ENCODE results near the gene COL16A1. TPM values are rescaled to one million over a fixed set of nuclear protein-coding genes. Genes with fewer than 3 reads are reported as not detected.
A peak's percentile ranks its signal among the peaks of the same experiment; 100 is the strongest.

Gene COL16A1
- total RNA-seq, 1 experiment from 2014 or later: 10.3 TPM

DNA sequence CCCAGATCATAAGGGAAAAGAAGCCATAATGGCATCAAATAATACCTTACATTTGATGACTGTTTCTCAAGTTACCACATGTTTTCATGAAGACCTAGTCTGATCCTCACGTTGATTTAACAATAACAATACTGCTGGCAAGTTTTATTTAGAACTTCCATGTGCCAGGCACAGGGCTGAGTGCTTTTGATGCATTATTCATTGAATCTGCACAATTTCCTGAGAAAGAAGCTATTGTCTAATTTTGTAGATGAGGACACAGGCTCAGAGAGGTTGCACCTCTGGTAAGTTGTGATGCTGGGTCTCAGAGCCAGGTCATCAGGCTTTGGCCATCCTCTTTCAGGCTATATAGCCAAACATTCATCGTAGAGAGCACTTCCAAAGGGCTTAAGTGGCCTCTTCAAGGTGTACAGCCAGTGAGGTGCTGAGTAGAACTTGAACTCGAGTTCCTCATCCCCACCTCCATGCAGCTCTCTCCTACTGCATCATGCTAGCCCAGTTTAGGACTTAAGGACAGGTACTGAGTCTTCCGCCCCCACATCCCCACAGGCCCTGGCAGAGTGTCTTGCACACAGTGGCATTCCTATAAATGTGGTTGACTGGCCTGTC is 50.8 kb downstream of the COL16A1 start:
- Histone ChIP-seq H3K27me3 (ENCODE audit: control insufficient read depth, insufficient read depth, low read length) (no peaks in the 10 kb centered on the region; the same call in 1 of the 2 replicates), H3K36me3 (replicated peaks; ENCODE audit: control insufficient read depth, insufficient read depth, low read length) (no peaks in the 10 kb centered on the region), H3K4me3 (ENCODE audit: insufficient read depth, low read depth, low read length) (no peak overlapping the region)
- DNase-seq: no peak

DNA sequence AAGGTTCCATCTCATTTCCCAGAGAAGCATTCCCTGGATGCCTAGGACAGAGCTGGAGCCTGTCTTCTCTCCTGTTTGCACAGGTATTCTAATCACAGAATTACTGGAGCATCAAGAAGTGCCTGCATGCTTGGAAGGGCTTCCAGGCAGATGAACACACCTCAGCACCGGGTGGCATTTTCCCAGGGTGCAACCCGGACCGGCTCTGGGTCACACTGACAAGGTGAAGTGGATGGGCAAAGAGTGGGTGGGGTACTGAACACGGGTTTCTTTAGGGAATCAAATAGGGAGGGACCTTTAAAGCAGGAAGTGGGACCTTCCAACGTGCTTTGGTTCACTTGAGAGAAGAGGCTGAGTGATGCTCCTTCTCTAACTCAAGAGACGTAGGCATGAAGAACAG is 52.1 kb downstream of the COL16A1 start:
- Histone ChIP-seq H3K4me3 (ENCODE audit: insufficient read depth, low read depth, low read length) (no peak overlapping the region), H3K27me3 (ENCODE audit: control insufficient read depth, insufficient read depth, low read length) (no peaks in the 10 kb centered on the region; the same call in 1 of the 2 replicates), H3K36me3 (replicated peaks; ENCODE audit: control insufficient read depth, insufficient read depth, low read length) (no peaks in the 10 kb centered on the region)
- no peak for DNase-seq

DNA sequence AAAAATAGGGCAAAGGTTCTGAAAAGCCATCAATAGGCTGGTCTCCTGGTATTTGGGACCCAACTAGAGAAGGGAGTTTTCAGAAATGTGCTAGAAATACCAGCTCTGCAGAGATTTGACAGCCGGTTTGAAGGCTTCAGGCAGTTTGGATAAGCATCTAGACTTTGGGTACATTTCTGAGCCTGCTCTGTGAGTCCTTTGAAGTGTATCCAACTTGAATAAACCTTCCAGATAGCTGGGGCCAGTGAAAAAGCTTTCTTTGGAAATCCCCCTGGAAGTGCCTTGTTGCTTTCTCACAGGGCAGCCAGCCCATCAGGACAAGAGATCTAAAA is 52.8 kb downstream of the COL16A1 start:
- H3K36me3 ChIP-seq (replicated peaks; ENCODE audit: control insufficient read depth, insufficient read depth, low read length): no peaks in the 10 kb centered on the region
- DNase-seq: no peak
- H3K27me3 ChIP-seq (ENCODE audit: control insufficient read depth, insufficient read depth, low read length): no peaks in the 10 kb centered on the region; the same call in 1 of the 2 replicates
- no peak overlapping the region for H3K4me3 ChIP-seq (ENCODE audit: insufficient read depth, low read depth, low read length)

DNA sequence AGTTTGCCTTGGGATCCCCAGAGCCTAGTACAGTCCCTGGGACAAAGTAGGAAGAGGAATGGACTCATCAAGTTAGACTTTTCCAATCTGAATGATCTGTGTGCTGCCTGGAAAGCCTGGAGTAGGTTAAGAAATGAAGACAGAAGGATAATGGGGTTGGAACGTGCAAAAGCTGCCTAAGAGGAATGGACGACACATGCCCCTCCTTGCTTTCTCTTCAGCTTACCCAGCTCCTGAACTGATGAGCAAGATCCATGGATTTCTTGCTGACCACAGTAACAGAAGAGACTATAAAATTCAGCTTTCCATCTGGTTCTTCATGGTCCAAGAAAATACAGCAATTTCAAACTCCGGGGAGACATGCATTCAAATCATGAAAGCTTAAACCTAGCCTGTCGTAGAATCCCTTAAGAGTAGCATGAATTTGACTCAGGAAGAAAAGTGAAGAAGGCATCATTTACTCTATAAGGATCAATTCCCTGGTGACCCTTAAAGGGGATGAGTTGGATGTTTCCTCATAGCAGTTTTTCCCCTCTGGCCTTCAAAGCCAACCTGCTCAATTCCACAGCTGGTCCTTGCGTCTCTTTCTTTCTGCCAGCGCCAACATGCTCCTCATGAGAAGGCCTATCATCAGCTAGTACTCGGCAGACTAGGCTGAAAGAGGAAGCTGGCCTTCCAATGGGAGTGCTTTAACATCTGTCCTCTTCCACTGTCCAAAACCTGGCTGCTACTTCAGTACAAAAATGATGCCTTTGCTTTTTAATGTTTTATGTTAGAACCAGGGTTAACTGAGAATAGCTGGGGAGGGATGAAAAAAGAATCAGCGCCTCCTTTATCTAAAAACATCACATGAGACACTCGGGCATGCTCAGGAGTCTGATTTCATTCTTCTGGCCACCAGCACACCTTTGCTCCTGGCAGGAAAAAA is 53.4 kb downstream of the COL16A1 start:
- H3K4me3 ChIP-seq (ENCODE audit: insufficient read depth, low read depth, low read length): no peak overlapping the region

DNA sequence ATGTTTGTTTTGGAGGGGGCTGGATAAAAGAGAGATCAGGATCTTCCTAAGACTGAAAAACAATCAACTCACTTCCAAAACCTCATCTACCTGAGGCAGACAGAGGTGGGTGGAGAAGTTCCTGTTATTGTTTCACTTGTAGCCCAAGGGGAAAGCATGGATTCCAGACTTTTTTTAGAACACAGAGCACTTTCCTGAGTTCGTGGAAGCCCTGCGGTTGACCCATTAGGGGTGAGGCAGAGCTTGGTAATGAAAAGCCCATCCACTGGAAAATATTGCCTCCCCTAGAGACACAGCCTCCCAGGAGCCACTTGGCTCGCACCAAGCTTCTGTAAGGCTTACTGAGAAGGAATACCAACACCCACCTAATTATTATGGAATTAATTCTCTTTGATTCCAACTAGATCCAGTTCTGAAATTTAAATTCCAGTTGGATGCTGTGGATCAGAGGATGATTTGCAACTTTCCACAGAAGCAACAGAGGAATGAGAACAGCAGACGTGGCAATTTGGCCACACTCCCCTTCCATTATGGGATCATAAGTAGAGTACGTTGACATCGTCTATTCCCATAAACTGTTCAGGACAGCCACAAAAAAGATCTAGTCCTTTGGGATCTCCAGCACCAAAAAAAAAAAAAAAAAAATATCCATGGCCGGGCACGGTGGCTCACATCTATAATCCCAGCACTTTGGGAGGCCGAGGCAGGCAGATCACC is 55.0 kb downstream of the COL16A1 start:
- DNase-seq: no peak
- no peaks in the 10 kb centered on the region; the same call in 1 of the 2 replicates for H3K27me3 ChIP-seq (ENCODE audit: control insufficient read depth, insufficient read depth, low read length)
- H3K4me3 ChIP-seq (ENCODE audit: insufficient read depth, low read depth, low read length): no peak overlapping the region
- no peaks in the 10 kb centered on the region for H3K36me3 ChIP-seq (replicated peaks; ENCODE audit: control insufficient read depth, insufficient read depth, low read length)

More for the DNA sequence above, 53.4 kb downstream of the COL16A1 start:
- no peaks in the 10 kb centered on the region for H3K36me3 ChIP-seq (replicated peaks; ENCODE audit: control insufficient read depth, insufficient read depth, low read length)
- no peaks in the 10 kb centered on the region; the same call in 1 of the 2 replicates for H3K27me3 ChIP-seq (ENCODE audit: control insufficient read depth, insufficient read depth, low read length)
- DNase-seq: no peak

DNA sequence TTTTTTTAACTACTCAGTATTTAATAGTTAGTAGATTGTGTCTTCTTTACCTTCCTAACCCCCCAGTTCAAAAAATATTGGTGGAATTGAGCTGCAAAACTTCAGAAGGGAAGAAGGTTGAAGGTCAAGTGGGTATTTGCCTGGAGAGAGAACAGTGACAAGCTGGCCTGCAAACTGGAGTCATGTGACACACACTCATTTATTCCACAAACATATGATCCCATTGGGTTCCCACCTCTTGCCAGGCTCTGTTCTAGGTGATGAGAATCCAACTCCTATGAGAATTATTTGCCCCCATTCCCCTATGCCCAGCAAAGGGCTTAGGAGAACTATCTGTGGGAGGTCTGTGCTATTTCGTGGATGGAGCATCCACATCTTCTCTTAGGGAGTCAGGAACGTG is 55.6 kb downstream of the COL16A1 start:
- Histone ChIP-seq H3K4me3 (ENCODE audit: insufficient read depth, low read depth, low read length) (no peak overlapping the region), H3K36me3 (replicated peaks; ENCODE audit: control insufficient read depth, insufficient read depth, low read length) (no peaks in the 10 kb centered on the region), H3K27me3 (ENCODE audit: control insufficient read depth, insufficient read depth, low read length) (no peaks in the 10 kb centered on the region; the same call in 1 of the 2 replicates)
- DNase-seq: no peak

DNA sequence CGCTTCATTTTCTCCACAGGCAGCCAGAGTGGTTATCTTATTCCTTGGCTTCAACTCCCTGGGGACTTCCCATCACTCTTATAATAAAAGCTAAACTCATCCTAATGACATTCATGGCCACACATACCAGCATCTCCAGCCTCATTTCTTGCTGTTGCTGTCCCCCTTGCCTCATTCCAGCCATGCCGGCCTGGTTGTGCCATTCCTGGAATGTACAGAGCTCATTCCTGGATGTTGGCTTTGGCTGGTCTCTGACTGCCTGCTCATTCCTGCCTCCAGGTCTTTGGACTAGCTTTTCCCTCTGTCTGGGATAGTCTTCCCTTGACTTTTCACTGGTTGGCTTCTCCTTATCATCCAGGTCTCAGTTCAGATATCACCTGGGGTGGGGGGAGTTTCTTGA is 56.7 kb downstream of the COL16A1 start:
- no peak for DNase-seq
- Histone ChIP-seq H3K36me3 (replicated peaks; ENCODE audit: control insufficient read depth, insufficient read depth, low read length) (no peaks in the 10 kb centered on the region), H3K27me3 (ENCODE audit: control insufficient read depth, insufficient read depth, low read length) (no peaks in the 10 kb centered on the region; the same call in 1 of the 2 replicates), H3K4me3 (ENCODE audit: insufficient read depth, low read depth, low read length) (no peak overlapping the region)

DNA sequence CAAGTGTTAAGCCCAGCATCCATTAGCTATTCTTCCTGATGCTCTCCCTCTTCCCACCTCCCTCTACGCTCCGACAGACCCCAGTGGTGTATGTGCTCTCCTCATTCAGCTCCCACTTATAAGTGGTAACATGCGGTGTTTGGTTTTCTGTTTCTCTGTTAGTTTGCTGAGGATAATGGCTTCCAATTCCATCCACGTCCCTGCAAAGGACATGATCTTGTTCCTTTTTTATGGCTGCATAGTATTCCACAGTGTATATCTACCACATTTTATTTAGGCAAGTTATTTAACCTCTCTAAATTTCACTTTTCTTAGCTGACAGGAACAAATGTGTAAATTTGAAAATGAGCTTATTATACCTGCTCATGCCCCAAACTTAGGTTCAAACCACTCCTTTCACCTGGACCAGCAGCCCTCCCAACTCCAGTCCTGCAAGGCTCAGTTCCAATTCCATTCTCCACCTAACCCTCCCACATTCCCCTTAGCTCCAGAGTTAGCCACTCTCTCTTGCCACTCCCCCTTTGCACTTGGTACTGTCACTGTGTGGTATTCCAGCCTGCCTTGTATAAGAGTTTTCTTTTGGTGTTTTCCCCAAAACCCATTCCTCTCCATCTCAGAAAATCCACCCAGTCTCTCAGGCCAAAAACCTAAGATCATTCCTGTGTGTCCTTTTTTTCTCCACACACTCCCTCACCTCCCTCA is 57.4 kb downstream of the COL16A1 start:
- no peaks in the 10 kb centered on the region; the same call in 1 of the 2 replicates for H3K27me3 ChIP-seq (ENCODE audit: control insufficient read depth, insufficient read depth, low read length)
- H3K36me3 ChIP-seq (replicated peaks; ENCODE audit: control insufficient read depth, insufficient read depth, low read length): no peaks in the 10 kb centered on the region
- H3K4me3 ChIP-seq (ENCODE audit: insufficient read depth, low read depth, low read length): no peak overlapping the region
- no peak for DNase-seq

DNA sequence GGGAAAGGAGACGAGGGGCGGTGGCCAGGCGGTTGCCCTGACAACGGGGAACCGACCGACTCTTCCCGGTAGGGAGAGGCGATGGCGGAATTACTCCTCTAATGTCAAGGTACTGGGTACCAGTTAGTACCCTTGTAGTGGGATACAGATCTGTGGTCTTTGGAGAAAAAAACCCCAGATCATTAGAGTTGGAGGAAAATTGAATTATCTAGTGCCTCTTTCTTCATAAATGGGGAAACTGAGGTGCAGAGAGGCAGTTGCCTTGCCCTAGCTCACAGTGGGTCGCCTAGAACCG is 58.6 kb downstream of the COL16A1 start:
- DNase-seq: no peak
- Histone ChIP-seq H3K36me3 (replicated peaks; ENCODE audit: control insufficient read depth, insufficient read depth, low read length) (no peaks in the 10 kb centered on the region), H3K4me3 (ENCODE audit: insufficient read depth, low read depth, low read length) (peak overlapping the region; percentile 90), H3K27me3 (ENCODE audit: control insufficient read depth, insufficient read depth, low read length) (no peaks in the 10 kb centered on the region)

DNA sequence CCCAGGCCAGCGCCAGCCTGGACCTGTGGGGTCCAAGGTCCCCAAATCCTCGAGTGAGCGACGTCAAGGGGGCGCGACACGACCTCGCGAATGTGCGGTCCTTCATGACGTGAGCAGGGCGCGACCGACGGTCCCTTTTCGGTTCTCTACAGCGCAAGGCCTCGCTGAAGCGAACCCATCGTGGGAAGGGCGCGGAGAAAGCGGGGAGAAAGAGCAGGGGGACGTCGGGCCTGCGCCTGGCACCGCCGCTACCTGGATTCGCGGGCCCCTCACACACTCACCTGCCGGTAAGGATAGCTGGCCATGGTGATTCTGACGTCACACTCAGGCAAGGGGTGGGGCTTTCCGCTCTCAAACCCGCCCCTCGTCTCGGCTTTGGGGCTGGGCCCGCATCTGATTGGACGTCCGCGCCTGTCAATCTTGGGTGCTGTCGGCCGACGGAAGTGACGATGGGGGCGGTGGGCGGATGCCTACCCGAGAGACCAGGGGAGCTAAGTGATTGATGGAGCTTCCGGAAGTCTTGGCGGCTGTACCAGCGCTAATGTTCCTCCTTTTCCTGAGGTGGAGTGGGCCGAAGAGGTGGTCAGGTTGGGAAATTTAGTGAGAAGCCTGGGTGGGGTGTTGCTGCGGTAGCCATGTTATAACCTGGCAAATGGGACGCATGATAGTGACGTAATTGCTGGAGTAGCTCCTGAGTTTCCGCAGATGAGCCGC is 59.1 kb downstream of the COL16A1 start, which contains the start of gene PEF1:
Gene PEF1 (minus strand): TSS at position 317 of the 714 bp plus-strand sequence. CDS start 12 bp downstream, at position 305.
- peak; percentile 99 for DNase-seq
- peak within 1 kb of the TSS; percentile 90 for H3K4me3 ChIP-seq (ENCODE audit: insufficient read depth, low read depth, low read length)
- no peaks in the 10 kb centered on the region for H3K27me3 ChIP-seq (ENCODE audit: control insufficient read depth, insufficient read depth, low read length)
- no peaks in the 10 kb centered on the region for H3K36me3 ChIP-seq (replicated peaks; ENCODE audit: control insufficient read depth, insufficient read depth, low read length)

DNA sequence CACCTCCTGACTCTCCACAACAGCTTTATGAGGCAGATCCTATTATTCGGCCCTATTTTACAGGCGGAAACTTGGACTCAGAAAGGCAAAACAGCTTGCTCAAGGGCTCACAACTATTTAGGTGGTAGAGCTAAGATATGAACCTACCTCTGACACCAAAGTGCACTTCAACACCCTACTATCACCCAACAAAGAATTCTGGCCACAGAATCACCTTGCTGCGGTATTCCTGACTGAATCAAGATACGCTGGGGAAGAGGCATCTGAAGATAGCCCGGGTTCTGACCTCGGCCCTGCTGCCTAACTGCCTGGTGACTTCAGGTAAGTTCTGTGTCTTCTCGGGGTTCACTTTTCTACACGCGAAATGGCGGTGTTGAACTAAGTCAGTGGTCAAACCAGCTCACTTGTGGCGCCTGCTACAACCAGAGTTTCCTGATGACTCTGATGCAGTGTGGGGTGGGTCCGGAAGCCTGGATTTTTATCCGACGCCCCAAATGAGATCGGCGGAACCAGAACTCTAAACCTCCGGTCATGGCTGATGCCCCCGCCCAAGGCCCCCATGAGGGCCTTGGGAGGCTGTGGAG is 59.7 kb downstream of the COL16A1 start:
- DNase-seq: no peak
- H3K27me3 ChIP-seq (ENCODE audit: control insufficient read depth, insufficient read depth, low read length): no peaks in the 10 kb centered on the region
- H3K36me3 ChIP-seq (replicated peaks; ENCODE audit: control insufficient read depth, insufficient read depth, low read length): no peaks in the 10 kb centered on the region
- peak overlapping the region; percentile 90 for H3K4me3 ChIP-seq (ENCODE audit: insufficient read depth, low read depth, low read length)

DNA sequence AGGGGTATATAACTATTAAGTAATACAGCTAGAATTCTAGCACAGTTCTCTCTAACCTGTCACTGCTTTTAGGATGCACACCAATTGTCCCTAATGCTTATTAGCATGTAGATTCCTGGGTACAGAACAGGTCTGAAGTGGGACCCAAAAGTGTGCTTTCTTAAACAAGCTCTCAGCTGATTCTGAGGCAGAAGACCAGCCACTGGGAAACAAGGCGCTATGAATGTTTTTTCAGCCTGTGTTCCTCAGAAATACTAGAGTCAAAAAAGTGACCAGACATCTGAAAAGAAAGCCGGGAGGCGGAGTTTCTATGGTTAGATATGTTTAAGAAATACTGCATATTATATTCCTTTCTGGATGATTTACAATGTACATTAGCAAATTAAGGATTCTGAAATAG is 60.9 kb downstream of the COL16A1 start:
- Histone ChIP-seq H3K27me3 (ENCODE audit: control insufficient read depth, insufficient read depth, low read length) (no peaks in the 10 kb centered on the region), H3K36me3 (replicated peaks; ENCODE audit: control insufficient read depth, insufficient read depth, low read length) (no peaks in the 10 kb centered on the region), H3K4me3 (ENCODE audit: insufficient read depth, low read depth, low read length) (no peak overlapping the region)
- no peak for DNase-seq

DNA sequence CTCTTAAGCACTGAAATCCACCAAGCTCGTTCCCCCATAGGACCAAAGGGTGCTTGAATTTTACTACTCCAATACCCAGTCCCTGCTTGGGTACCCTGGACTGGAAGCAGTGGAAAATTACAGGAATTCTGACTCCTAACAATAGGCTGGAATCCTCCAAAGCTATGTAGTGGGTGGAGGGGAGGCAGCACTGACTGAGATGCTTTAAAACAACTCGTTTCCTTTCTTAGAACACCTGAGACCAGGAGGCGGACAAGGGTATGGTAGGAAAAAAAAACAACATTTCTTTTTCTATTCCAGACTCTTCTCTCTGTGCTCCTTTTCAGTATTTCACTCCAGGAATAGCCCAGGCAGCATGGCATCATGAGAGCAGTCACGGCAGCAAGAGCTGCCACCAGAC is 61.5 kb downstream of the COL16A1 start:
- H3K27me3 ChIP-seq (ENCODE audit: control insufficient read depth, insufficient read depth, low read length): no peaks in the 10 kb centered on the region
- no peak for DNase-seq
- no peaks in the 10 kb centered on the region for H3K36me3 ChIP-seq (replicated peaks; ENCODE audit: control insufficient read depth, insufficient read depth, low read length)
- H3K4me3 ChIP-seq (ENCODE audit: insufficient read depth, low read depth, low read length): no peak overlapping the region

All from H7 (cell line).